T1000 (cell line): Measurements from ENCODE around the gene PARP16.
"Not testable (repeated sequence)": the region's sequence is repeated elsewhere in the genome, so short reads cannot be mapped to it uniquely, and the experiment has no call there.

Experiments
- DNase-seq: peaks from one replicate; lab custom pipeline; 2025; ENCODE audit warnings: mixed read lengths; lab: John Stamatoyannopoulos, UW

PARP16 gene

DNA sequence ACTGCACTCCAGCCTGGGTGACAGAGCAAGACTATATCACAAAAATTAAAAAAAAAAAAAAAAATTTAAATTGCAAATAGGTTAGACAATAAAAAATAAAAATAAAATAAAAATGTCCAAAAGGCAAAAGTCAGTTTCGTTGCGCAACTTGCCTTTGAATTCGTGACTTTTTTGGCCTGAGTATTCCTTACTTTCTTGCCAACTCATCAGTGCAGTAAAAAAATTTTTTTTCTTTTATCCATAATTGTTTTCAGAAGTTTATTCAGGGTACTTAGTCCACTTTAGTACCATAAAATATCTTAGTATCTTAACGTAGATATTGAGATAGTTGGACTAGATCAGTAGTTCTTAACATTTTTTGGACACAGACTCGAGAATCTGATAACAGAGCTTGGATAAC is 53.0 kb downstream of the PARP16 start:
- DNase-seq, result no peak

DNA sequence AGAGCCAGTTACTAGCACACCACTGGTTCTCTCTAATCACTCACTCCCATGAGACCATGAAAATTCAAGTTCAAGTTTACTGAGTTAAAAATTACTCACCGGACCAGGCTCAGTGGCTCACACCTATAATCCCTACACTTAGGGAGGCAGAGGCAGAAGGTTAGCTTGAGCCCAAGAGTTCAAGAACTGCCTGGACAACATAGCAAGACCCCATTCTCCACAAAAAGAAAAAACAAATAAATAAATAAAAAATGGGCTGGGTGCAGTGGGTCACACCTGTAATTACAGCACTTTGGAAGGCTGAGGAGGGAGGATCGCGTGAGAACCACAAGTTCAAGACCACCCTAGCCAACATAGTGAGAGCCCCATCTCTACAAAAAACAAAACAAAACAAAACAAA is 54.2 kb downstream of the PARP16 start:
- no peak for DNase-seq

DNA sequence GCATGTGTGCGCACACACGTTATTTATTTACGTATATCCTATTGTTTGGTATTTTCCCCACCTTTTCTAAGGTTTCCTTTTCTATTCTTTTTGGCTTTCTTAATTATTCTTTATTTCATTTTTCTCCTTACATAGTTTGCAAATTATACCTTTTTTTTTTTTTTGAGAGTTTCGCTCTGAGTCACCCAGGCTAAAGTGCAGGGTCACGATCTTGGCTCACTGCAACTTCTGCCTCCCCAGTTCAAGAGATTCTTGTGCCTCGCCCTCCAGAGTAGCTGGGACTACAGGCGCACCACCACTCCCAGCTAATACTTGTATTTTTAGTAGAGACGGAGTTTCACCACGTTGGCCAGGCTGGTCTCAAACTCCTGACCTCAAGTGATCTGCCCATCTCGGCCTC is 55.4 kb downstream of the PARP16 start:
- no peak for DNase-seq

- DNase-seq, result not testable (repeated sequence)
These were observed 59.8 kb downstream of the PARP16 start for GRCh38 chr15:65226901-65227300.

DNA sequence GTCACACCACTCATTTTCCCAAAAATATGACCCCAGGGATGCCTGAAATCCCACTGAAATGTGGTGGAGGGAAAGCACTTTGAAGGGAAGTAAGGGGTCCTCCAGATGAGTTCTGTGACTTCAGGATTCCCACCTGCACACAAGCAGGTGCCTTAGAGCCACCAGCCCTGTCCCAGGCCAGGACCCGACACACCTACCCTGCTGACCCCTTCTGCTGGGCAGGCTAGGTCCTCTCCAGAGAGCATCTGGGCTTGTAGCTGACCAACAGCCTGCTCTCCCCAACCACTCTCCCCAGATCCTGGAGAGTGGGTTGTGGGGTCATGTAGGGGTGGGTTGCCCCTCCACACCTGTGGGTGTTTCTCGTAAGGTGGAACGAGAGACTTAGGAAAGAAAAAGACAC is 60.5 kb downstream of the PARP16 start:
- no peak for DNase-seq

DNA sequence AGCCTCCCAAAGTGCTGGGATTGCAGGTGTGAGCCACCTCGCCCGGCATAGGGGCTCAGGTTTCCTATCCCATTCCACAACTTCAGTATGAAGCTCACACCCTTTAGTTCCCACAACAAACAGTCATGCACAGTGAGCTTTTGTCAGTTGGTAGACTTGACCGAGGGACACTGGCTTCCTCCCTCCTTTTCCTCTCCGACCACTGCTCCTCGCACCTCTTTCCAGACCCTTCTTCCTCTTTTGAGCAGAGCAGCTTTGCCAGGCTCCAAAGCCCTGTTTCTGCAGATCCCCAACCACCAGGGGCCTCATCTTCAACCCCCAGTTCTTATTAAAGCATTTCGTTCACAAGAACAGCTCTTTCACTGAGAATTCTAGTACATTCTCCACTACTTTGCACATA is 62.7 kb downstream of the PARP16 start:
- DNase-seq, result no peak

DNA sequence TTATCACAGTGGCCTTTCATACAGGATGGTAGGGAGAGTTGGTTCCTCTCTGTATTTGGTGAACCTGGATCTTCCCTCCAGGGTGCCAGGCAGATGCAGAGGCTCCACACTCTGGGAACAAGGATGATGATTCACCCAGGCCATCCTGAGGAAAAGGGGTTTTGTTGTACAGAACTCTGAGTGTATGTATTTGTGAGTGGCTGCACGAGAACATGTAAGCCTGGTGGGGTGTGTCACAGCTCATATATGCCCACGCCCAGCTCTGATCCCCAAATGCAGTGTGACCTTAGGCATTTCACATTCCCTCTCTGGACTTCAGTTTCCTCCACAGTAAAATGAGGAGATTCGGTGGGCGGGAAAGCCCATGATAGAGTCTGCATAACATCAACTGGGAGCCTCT is 63.8 kb downstream of the PARP16 start:
- DNase-seq, result no peak

DNA sequence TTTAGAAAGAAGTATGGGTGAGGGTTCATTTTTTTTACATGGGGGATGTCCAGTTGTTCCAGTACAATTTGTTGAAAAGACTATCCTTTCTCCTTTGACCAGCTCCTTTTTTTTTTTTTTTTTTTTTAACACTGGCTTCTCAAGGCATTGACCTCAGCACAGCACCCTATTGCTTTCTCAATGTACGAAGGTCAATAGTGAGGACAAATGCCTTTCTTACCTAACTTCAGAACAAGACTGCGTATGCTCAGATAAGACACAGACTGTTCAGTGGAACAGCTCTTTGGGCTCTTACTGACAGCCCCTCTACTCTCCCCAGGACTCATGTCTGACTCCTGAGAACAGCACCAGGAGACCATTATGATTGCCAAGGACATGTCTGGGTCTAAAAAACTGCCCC is 65.0 kb downstream of the PARP16 start:
- DNase-seq, result no peak

DNA sequence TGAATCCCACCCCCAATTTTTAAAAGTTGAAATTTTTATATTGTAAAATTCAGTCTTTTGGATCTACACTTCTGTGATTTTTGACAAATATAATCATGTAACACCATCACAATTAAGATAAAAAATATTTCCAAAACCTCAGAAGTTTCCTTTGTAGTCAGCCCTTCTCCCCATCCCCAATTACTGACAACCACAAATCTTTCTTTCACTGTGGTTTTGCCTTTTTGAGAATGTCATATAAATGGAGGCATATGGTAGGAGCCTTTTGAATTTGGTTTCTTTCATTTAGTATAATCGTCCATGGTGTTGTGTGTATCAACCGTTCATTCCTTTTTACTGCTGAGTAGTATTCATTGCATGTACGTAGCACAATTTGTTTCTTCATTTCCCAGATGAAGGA is 67.5 kb downstream of the PARP16 start:
- DNase-seq, result no peak

DNA sequence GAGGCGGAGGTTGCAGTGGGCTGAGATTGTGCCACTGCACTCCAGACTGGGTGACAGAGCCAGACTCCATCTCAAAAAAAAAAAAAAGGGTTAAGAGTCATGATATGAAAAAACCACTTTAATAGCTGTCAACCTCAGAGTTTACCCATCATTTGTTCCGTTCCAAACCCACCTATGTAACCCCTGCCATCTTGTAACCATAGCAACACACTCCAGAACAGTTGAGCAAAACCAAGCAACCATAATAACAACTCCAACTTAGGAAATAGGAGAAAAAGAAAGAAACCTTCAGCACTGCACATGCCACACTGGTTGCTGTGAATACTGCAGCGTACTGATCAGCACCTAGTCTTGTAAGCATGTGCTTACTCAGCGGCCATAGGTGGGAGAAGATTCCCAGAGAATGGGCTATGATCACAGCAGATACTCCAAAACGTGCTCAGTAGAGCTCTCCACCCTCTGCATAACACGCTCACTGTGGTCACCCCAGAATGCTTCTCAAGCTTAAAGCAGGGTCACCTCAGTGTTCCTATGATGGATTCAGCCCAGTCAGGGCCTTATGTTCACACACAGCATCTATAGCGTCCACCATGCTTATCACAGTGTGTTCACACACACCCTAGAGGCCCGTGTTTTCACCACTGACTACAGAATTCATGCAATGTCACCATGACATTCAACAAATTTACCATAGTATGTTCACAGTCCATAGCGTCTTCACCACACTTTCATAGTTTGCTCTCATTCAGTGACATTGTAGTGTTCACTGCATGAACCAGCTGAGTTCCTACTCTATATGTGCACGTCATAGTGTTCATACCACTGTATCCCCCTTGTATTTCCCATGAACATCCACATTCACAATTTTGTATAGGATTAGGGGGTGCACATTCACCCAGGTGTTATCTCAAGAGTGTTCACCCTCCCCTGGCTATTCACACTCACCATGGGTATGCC is 68.9 kb downstream of the PARP16 start:
- DNase-seq, result no peak

- no peak for DNase-seq
These were observed 71.2 kb downstream of the PARP16 start for GRCh38 chr15:65215496-65215895.

- DNase-seq, result no peak
These were observed 72.7 kb downstream of the PARP16 start for GRCh38 chr15:65214010-65214409.

DNA sequence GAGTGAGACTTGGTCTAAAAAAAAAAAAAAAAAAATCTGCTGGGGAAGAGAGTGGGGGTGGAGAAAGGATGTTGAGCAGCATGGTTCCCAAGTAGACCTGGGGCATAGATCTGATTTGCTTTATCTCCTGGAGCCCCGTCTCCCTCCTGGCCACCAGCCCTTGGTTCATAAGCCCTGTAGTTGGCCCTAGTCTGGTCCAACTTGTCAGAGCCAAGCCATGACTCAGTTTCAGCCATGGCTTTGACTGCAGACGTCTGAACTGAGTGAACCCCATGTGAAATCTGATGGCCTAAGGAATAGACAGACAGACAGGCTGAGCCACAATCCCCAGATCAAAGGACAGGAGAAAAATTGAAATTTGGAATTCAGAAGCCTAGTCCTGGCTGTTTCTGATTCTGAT is 73.4 kb downstream of the PARP16 start:
- DNase-seq, result no peak

DNA sequence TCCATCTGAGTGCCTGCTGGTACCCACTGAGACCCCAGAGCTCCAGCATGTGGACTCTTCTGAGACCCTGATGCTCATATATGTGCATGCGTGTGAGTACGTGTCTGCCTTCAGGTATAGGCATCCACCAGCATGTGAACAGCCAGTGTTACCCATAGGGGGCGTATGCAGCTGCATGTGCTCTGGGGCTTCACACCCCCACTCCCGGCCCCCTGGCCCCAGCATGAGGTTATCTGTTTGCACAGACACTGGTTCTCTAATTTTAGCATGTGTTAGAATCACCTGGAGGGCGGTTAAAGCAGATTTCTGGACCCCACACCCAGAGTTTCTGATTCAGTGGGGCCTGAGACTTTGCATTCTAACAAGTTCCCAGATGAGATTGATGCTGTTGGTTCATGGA is 74.6 kb downstream of the PARP16 start:
- DNase-seq, result no peak

- no peak for DNase-seq
These were observed 75.2 kb downstream of the PARP16 start for GRCh38 chr15:65211482-65211982.

- no peak for DNase-seq
These were observed 75.8 kb downstream of the PARP16 start, which contains the start of gene CILP for GRCh38 chr15:65210770-65211481. Gene CILP (minus strand): TSS chr15:65211473. CDS start chr15:65209755, 1,718 bp downstream.

- DNase-seq, result no peak
These were observed 76.7 kb downstream of the PARP16 start for GRCh38 chr15:65209701-65210643.

DNA sequence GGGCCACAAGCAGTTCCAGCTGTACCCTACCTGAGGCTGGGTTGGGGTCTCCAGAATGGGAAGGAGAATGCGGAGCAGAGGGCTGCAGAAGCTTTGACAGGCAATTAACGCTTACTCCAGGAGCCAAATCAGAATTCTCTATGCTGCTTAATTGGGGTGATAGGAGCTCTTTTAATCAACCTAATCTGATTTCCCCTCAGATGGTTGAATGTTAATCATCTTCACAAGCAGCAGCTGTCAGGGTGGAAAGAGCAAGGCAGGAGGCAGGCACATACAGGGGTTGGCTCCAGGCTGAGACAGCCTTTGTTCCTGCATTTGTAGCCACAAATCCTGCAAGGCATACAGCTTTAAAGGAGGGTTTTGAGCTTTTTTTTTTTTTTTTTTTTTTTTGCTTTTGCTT is 78.0 kb downstream of the PARP16 start:
- no peak for DNase-seq
